TTC549 (cell line): Measurements from ENCODE around the gene SRMS.

ENCODE experiments used
- FAIRE-seq: peaks from 2 replicates; lab custom pipeline; 2012; peaks lifted over from hg19 to GRCh38; lab: Jason Lieb, UNC

Gene SRMS

DNA sequence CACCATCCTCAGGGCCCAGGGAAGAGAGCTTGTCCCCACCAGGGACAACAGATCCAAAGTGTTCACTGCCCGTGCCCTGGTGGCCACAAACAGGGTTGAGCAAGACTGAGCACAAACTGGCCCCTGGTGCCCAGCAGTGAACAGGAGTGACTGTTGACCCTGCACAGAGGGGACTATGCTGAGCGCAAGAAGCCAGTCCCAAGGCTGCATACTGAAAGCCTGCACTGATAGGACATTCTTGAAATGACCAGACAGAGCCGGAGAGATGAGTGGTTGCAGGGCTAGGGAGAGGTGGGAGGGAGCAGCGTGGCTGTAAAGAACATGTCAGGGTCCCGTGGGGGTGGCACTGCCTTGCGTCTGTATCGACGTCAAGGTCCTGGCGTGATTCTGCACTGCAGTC, 3.5 kb upstream of the SRMS start:
- no peak for FAIRE-seq

DNA sequence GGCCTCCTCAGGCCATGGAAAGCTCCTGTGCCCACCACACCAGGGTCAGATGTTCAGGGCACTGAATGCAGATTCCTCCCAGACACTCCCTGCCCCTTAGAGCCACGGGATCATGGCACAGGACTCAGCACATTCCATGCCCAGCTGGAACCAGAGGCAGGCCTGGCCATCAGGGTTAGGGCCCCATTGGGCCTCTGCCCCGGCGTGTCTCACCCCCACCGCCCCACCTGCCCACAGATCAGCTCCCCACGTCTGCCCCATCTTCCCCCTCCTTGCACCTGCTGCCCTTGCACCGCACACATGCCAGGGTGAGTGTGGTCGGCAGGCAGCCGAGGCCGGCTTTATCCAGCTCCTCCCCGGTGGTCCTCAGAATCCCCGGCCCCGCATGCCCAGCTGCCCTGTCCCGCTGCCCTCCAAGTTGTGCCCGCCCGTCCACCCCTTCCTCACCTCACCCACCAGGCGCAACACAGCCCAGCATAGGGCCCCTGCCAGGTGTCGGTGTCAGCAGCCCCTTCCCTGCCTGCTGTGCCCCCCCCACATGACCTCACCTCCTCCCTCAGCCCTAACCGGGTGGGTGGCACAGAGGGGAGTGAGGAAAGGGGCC, 2.2 kb upstream of the SRMS start:
- no peak for FAIRE-seq

DNA sequence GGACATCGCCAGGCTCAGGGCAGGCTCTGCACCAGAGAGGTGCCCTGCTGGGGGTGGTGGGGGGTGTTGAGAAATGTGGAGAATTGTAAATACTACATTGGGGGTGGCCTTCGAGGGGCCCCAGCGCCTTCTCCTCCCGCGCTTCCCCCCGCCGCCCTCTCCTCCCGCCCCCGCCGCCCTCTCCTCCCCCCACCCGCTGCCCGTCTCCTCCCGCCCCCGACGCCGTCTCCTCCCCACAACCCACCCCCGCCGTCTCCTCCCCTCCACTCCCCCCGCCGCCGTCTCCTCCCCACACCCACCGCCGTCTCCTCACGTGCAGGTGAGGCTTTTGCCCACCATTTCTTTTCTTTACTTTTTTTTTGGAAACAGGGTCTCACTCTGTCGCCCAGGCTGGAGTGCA, 1.5 kb upstream of the SRMS start:
- no peak for FAIRE-seq

DNA sequence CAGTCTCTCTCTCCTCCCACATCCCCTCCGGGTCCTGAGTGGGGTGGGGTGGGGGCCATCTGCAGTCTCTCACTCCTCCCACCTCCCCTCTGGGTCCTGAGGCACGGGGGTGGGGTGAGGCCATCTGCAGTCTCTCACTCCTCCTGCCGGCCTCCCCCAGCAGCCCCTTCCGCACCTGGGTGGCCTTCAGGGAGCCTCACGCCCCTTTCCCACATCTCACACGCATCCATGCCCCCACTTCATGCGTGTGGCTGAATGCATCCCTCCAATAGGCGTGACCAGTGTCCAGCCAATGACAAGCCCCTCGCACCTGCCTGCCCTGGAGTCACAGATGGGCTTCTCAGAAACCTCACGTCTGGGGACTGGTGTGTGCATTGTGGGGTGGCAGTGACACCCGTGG, 993 bp upstream of the SRMS start:
- FAIRE-seq = no peak

- FAIRE-seq = no peak
Measured at GRCh38 chr20:63546956-63547724, 409 bp downstream of the SRMS start.

GRCh38 chr20:63546256-63546955, 1.1 kb downstream of the SRMS start:
- no peak for FAIRE-seq

DNA sequence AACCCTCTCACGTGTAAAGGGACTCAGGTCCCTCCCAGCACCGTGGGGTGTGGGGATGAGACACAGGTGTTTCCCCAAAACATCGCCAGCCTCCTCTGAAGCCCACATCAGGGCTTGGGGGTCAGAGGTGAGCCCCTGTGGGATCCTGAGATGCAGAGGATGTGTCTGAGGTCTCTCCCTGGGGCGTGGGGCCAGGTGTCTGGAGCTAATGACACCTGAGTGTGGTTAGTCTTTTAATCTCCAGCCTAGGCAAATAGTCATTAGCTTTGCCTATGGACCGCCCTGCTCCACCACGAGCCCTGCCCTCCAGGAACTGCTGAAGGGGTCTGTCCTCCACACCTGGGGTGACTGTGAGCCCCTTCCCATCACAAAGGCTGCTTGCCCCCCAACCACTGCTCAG, 1.7 kb downstream of the SRMS start:
- no peak for FAIRE-seq

DNA sequence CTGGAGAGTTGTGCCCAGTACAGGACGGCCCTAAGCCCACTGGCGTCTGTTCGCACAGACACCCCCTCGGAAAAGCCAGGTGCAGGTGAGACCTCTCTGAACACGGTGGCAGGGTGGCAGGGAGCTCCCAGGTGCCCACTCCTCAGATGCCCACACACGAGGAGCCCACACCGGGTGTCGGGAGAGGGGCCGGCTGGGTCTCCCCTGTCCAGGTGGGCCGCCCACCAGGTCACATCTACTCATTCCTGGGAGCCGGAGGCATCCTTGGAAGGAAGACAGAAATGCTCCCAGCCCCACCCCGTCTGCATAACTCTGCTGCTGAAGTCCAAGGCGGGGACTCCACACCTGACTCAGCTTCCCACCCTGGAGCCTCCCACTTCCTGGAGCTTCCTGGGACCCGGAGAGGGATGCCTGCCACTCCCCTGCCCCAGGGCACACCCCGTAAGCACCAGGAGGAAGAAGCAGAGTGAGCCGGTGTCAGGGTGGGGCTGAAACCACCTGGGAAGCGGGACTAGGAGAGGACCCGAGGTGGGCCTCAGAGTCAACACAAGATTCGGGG, 2.5 kb downstream of the SRMS start:
- no peak for FAIRE-seq

DNA sequence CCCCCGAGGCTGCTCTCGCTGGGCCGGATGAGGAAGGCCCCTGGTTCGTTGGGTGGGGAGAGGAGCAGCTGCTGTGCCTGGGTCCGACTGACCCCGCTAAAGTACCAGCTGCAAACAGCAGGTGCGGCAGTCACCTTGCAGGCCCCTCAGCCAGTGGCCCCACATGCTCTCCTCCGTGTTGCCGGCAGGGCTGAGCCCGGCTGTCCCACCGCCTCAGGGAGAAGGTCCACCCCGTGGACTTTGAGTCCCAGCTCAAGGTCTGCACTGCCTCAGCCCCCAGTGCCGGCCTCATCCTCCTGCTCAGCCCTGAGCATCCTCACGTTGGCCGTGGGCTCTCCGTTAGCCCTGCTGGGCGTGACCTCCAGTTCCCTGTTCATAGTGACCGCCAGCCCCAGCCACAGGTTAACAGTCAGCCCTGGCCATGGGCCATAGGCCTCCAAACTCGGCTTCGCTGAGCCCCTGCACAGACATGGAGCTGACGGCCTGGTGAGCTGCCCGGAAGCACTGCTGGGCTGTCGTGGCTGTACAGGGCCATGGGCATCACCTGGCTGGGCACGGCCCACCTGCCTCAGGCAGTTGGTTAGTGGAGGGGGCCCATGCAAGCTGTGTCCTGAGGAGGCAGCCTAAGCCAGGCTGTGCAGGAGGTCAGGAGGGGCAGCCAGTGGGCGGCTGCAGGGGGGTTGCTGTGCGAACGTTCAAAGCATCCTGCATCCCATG, 3.1 kb downstream of the SRMS start:
- no peak for FAIRE-seq

DNA sequence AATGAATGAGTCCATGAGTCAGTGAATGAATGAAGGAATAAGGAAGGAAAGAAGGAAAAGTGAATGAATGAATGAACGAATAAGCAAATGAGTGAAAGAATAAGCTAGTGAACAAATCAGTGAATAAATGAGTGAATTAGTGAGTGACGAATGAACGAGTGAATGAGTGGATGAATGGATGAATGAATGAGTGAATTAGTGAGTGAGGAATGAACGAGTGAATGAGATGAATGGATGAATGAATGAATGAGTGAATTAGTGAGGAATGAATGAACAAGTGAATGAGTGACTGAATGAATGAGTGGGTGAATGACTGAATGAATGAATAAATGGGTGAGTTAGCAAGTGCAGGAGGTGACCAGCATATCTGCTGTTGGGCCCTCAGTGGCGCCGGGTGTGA, 3.8 kb downstream of the SRMS start:
- no peak for FAIRE-seq

DNA sequence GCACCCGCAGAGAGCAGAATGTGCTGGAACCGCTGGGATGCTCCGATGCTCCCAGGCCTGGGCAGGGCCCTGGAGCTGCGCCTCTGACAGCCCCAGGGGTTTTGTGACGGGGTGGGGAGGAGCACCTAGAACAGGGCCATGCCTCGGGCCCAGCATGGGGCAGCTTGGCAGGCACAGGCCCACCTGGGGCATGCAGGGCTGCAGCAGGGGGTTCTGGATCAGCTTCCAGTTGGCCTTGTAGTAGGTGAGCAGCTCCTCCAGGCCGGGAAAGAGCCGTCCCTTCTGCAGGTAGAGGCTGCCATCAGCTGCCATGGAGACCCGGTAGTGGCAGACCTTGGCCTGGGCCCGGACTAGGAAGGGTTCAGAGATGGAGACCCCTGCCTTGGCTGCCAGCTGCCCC, 4.4 kb downstream of the SRMS start:
- FAIRE-seq = no peak

GRCh38 chr20:63542696-63543095, 4.9 kb downstream of the SRMS start:
- no peak for FAIRE-seq

- FAIRE-seq = no peak
Measured at GRCh38 chr20:63542031-63542559, 5.5 kb downstream of the SRMS start.

DNA sequence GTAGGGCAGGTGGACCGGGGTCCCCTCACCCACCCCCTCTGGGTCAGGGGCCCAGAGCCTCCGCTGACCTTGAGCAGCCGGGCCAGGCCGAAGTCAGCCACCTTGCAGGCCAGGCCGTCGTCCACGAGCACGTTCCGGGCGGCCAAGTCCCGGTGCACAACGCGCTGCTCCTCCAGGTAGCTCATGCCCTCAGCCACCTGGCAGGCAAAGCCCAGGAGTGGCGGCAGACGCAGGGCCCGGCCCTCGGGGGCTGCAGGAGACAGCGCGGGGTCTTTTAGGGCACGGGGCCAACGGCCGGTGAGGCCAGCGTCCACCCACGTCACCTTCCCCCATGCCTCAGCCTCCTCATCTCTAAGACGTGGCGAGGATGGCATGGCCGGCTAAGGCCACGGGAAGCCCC, 6.2 kb downstream of the SRMS start:
- FAIRE-seq = no peak

DNA sequence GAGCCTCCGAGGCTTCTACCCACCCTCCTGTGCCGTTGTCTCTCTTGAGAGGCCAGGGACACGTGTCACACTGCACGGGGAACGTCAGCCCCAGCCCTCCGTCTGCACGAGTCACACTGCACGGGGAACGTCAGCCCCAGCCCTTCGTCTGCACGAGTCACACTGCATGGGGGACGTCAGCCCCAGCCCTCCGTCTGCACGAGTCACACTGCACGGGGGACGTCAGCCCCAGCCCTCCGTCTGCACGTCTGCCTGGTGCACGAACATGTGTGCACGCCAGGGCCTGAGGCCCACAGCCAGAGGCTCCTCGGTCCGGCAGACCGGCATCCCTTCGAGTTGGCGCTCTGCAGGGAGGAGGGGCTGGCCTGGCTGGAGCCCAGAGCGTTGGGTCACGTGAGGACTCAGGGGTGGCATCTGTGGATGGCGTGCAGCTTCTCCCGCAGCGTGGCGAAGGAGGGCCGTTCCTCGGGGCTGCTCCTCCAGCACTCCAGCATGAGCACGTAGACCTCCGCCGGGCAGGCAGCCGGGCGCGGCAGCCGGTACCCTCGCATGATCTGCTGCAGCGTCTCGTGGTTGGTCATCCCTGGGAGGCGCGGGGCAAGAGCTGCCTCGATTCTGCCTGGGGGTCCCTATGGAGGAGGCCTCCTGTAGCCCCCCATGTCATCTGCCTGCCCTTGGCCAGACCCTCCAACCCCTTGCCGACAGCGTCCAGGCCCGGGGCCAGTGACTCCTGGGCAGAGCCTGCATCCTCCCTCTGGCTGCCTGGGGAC, 6.9 kb downstream of the SRMS start:
- no peak for FAIRE-seq

- no peak for FAIRE-seq
Measured at GRCh38 chr20:63539441-63540370, 7.8 kb downstream of the SRMS start.

GRCh38 chr20:63539092-63539430, 8.5 kb downstream of the SRMS start:
- no peak for FAIRE-seq

- FAIRE-seq = no peak
Measured at GRCh38 chr20:63538204-63539091, 9.1 kb downstream of the SRMS start.

GRCh38 chr20:63537525-63538203, 9.9 kb downstream of the SRMS start:
- no peak for FAIRE-seq
